Lung (tissue), 12 donors: ENCODE data around the gene NCOR1. TPM values are rescaled to one million over a fixed set of nuclear protein-coding genes. Genes with fewer than 3 reads are reported as not detected.
"Not testable (repeated sequence)": the region's sequence is repeated elsewhere in the genome, so short reads cannot be mapped to it uniquely, and the experiment has no call there.

Experiments
- ATAC-seq: fragments of 200-7000 bp; cut with Tn5 transposase; one replicate; pipeline ENCODE4 v1.9.1; 2020; ENCODE audit warnings: moderate number of reproducible peaks; ENCODE audit not compliant: insufficient read depth, low FRiP score
- DNase-seq, 3 donors: peaks; one replicate each; pipeline ENCODE4 v3.0.0-alpha.2; 2013 to 2017
- H3K27ac ChIP-seq, 2 donors: one replicate each; pipeline ENCODE4 v1.5.1; 2013; ENCODE audit warnings: mild to moderate bottlenecking in 2 of 2, moderate library complexity in 2 of 2, control low read depth in 1 of 2, inconsistent platforms in 1 of 2, low read depth in 1 of 2, low read length in 1 of 2
- H3K27me3 ChIP-seq, 3 donors: one replicate each; pipeline ENCODE4 v1.5.1; 2013; ENCODE audit warnings: low read length in 2 of 3; ENCODE audit not compliant: control insufficient read depth in 3 of 3, insufficient read depth in 3 of 3
- H3K36me3 ChIP-seq, 4 donors: one replicate each; pipeline ENCODE4 v1.5.1; 2013; ENCODE audit warnings: low read length in 4 of 4, mild to moderate bottlenecking in 1 of 4, moderate library complexity in 1 of 4; ENCODE audit not compliant: control insufficient read depth in 4 of 4, insufficient read depth in 4 of 4
- H3K4me1 ChIP-seq, 5 donors: one replicate each; pipeline ENCODE4 v1.5.1; 2013; ENCODE audit warnings: low read length in 5 of 5, mild to moderate bottlenecking in 2 of 5, moderate library complexity in 1 of 5; ENCODE audit not compliant: control insufficient read depth in 5 of 5, insufficient read depth in 5 of 5
- H3K4me3 ChIP-seq: one replicate; pipeline ENCODE4 v1.5.1; 2013; ENCODE audit warnings: mild to moderate bottlenecking, control low read depth, moderate library complexity
- H3K9ac ChIP-seq, 2 donors: one replicate each; pipeline ENCODE4 v1.5.1; 2013; ENCODE audit warnings: low read length in 2 of 2, control low read depth in 1 of 2; ENCODE audit not compliant: insufficient read depth in 1 of 2
- H3K9me3 ChIP-seq, 4 donors: one replicate each; pipeline ENCODE4 v1.5.1; 2013; ENCODE audit warnings: low read length in 3 of 4, mild to moderate bottlenecking in 1 of 4, moderate library complexity in 1 of 4; ENCODE audit not compliant: control insufficient read depth in 4 of 4, insufficient read depth in 3 of 4
- CTCF ChIP-seq: IDR thresholded peaks from 2 replicates; pipeline ENCODE4 v1.5.1; 2012; ENCODE audit warnings: mild to moderate bottlenecking; ENCODE audit errors: control extremely low read depth, extremely low read depth
- WGBS, 2 donors: extraction: QIAGEN DNeasy Blood & Tissue Kit; methylation state at CpG; one replicate each; pipeline ENCODE4 v1.1.7; 2013; 5-methylcytosine and 5-hydroxymethylcytosine counted together
- polyA plus RNA-seq, 2 donors: library from polyadenylated mRNA; stranded (reverse); fragments of 200-250 nt; gene quantifications; one replicate each; pipeline ENCODE4 v1.2.1, GENCODE V29; 2013
- total RNA-seq, 2 donors: library from RNA; depleted of rRNA in 1 of 2; stranded (reverse); fragments of >200 nt in 1 of 2; gene quantifications; one replicate each; pipeline ENCODE4 v1.2.1, GENCODE V29; 2014 to 2021
- donor health status: control.
- donor health status: control.
- donor health status: Bipolar disorder and iron deficiency.
- donor health status: healthy.
- donor health status: DM: yes; HTN: yes; CAD: no.

Gene NCOR1
- total and polyA plus RNA-seq, 4 donors, result 31.9 to 201 (median 80.3) TPM

- Histone ChIP-seq H3K27me3 (no peaks in the 10 kb centered on the region), H3K4me1 (peaks cover 0 to 18% (median 5%) of the 10 kb centered on the region in 5 donors), H3K9ac (no peak overlapping the region), H3K27ac (no peak overlapping the region), H3K36me3 (no peaks in the 10 kb centered on the region), H3K4me3 (no peak overlapping the region), H3K9me3 (no peaks in the 10 kb centered on the region)
- DNase-seq (no peak), ATAC-seq (no peak)
- TF ChIP-seq CTCF, result no peak
- WGBS, 2 donors, result 80 to 87% methylated on average over 3 of the region's 3 CpGs
Measured at GRCh38 chr17:16211590-16211989, 3.7 kb downstream of the NCOR1 start.

GRCh38 chr17:16204763-16205162 is 10.6 kb downstream of the NCOR1 start:
- 92 to 93% methylated on average over 6 of the region's 6 CpGs for WGBS, 2 donors

DNA sequence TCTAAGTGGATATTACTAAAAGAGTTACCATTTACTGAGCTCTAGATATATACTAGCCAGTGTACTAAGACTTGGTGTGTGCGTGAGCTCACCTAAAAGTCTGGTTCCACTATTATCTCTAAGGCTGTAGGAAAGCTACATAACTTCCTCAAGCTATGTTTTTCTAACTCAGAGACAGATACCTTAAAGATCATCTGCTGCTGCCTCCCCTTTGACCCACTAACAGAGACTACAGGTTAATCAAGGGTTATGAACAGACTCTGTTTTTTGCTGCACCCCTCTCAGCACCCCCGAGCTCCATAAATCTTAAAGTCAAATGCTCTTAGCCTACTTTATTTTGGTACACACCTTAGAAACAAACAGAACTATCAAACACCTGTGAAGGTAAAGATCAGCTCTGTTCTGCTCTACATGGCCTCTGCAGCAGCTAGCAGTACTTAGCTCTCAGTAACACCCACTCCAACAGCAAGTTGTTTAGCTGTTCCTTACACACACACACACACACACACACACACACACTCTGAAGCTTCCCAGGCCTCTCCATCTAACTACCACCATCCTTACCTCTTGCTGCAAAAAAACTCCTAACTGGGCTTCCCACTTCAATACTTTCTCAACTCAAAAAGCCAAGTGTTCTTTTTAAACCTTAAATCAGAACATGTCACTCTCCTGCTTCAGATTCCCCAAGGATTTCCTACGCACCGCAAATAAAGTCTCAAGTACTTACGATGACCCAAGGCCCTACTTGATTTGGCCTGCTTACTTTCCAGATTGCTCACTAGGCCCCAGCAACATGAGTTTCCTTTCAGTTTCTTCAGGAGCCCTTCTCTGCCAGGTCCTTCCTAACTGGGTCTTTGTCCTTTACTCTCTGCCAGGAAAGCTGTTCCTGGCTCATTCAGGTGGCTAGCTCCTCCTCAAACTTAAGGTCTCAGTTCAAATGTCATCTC is 12.5 kb downstream of the NCOR1 start:
- not testable (repeated sequence) for H3K9me3 ChIP-seq, H3K4me3 ChIP-seq, H3K9ac ChIP-seq, ATAC-seq, H3K36me3 ChIP-seq, H3K27me3 ChIP-seq
- DNase-seq, result peak in 2 of 3 donors; percentile 8 to 46
- 52 to 86% methylated on average over 5 of the region's 5 CpGs for WGBS, 2 donors
- Histone ChIP-seq H3K4me1 (peaks cover 0 to 11% (median 0%) of the 10 kb centered on the region in 5 donors), H3K27ac (peak overlapping the region; percentile 47 to 66)

More at GRCh38 chr17:16204763-16205162, 10.6 kb downstream of the NCOR1 start:
- H3K4me1 ChIP-seq, result peaks cover 0 to 11% (median 0%) of the 10 kb centered on the region in 5 donors
- not testable (repeated sequence) for H3K9ac ChIP-seq, H3K27ac ChIP-seq, H3K36me3 ChIP-seq, H3K9me3 ChIP-seq, H3K27me3 ChIP-seq, H3K4me3 ChIP-seq, DNase-seq, ATAC-seq

DNA sequence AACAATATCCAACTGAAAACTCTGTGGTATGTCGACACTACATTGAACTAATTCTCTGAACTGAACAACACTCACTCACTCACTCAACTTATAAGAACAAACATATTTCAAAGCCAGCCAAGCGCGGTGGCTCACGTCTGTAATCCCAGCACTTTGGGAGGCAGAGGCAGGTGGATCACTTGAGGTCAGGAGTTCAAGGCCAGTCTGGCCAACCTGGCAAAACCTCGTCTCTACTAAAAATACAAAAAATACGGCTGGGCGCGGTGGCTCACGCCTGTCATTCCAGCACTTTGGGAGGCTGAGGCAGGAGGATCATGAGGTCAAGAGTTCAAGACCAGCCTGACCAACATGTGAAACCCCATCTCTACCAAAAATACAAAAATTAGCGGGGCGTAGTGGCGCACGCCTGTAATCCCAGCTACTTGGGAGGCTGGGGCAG is 13.6 kb downstream of the NCOR1 start:
- H3K36me3 ChIP-seq, ATAC-seq, H3K9ac ChIP-seq, H3K27me3 ChIP-seq, H3K27ac ChIP-seq, DNase-seq, H3K9me3 ChIP-seq, H3K4me3 ChIP-seq: not testable (repeated sequence)
- peaks cover 0 to 11% (median 0%) of the 10 kb centered on the region in 5 donors for H3K4me1 ChIP-seq
- 85 to 87% methylated on average over 13 of the region's 13 CpGs for WGBS, 2 donors

GRCh38 chr17:16199093-16199492 is 16.2 kb downstream of the NCOR1 start:
- H3K36me3 ChIP-seq, result peaks cover 1 to 6% (median 4%) of the 10 kb centered on the region in 4 donors
- TF ChIP-seq CTCF, result no peak
- ATAC-seq (no peak), DNase-seq (peak in 2 of 3 donors; percentile 16 to 38)
- no peak overlapping the region for H3K4me3 ChIP-seq
- H3K27me3 ChIP-seq, result no peaks in the 10 kb centered on the region
- no peak overlapping the region for H3K9ac ChIP-seq
- peak overlapping the region in 1 of 2 donors; percentile 33 for H3K27ac ChIP-seq
- no peaks in the 10 kb centered on the region for H3K9me3 ChIP-seq
- 18 to 34% methylated on average over 6 of the region's 6 CpGs for WGBS, 2 donors
- peaks cover 0 to 11% (median 0%) of the 10 kb centered on the region in 5 donors for H3K4me1 ChIP-seq
